HCT116 (cell line): ENCODE results near the gene PLEKHG5.

Experiments
- CTCF ChIP-seq, 3 experiments: fragments of 200-600 bp in 1 of 3; sonication (generic) in 1 of 3; IDR thresholded peaks in 2 of 3; conservative IDR thresholded peaks in 1 of 3; 2 replicates each; pipeline ENCODE4 v1.5.1; 2012 to 2017; ENCODE audit warnings: low read depth in 2 of 3, low read length in 2 of 3, antibody characterized with exemption in 1 of 3, borderline replicate concordance in 1 of 3, control low read depth in 1 of 3, mild to moderate bottlenecking in 1 of 3, mixed read lengths in 1 of 3, mixed run types in 1 of 3, moderate library complexity in 1 of 3; ENCODE audit not compliant: insufficient read depth in 1 of 3
- EGR1 ChIP-seq: IDR thresholded peaks from 2 replicates; pipeline ENCODE4 v1.6.1; 2012; ENCODE audit warnings: low read depth
- EZH2 ChIP-seq: fragments of 200-600 bp; sonication (generic); IDR thresholded peaks from 2 replicates; pipeline ENCODE4 v1.6.1; 2017; ENCODE audit warnings: antibody characterized with exemption, mixed run types
- EZH2phosphoT487 ChIP-seq: fragments of 200-600 bp; IDR thresholded peaks from 2 replicates; pipeline ENCODE4 v1.6.1; 2018; ENCODE audit warnings: antibody characterized with exemption, borderline replicate concordance
- MAX ChIP-seq: IDR thresholded peaks from 2 replicates; pipeline ENCODE4 v1.6.1; 2012
- POLR2A ChIP-seq: IDR thresholded peaks from 2 replicates; pipeline ENCODE4 v1.7.0; 2011; ENCODE audit warnings: borderline replicate concordance; ENCODE audit not compliant: insufficient read depth, insufficient read length; ENCODE audit errors: extremely low read depth
- POLR2AphosphoS5 ChIP-seq: IDR thresholded peaks from 2 replicates; pipeline ENCODE4 v1.6.1; 2011; ENCODE audit warnings: mild to moderate bottlenecking, low read depth, low read length, moderate library complexity
- REST ChIP-seq: IDR thresholded peaks from 2 replicates; pipeline ENCODE4 v1.6.1; 2012; ENCODE audit warnings: low read depth
- SIN3A ChIP-seq: IDR thresholded peaks from 2 replicates; pipeline ENCODE4 v1.6.1; 2012; ENCODE audit warnings: low read depth
- TCF7L2 ChIP-seq: IDR thresholded peaks from 2 replicates; pipeline ENCODE4 v1.7.0; 2011; ENCODE audit warnings: borderline replicate concordance, inconsistent platforms; ENCODE audit not compliant: insufficient read depth, insufficient read length; ENCODE audit errors: extremely low read depth
- ZNF274 ChIP-seq: fragments of 200-500 bp; sonication (Bioruptor generic); IDR thresholded peaks from 2 replicates; pipeline ENCODE4 v1.6.1; 2014; ENCODE audit warnings: mild to moderate bottlenecking, low read depth, low read length, inconsistent platforms

GRCh38 chr1:6495041-6495441 is 3.6 kb upstream of the PLEKHG5 start:
- no peak for TF ChIP-seq CTCF (IDR thresholded peaks at IDR 0.05 in 2 of 3, conservative IDR thresholded peaks at IDR 0.05 in 1 of 3; ENCODE audit: borderline replicate concordance in 1 of 3, insufficient read depth in 1 of 3, low read depth in 2 of 3, low read length in 2 of 3)
- no peak for TF ChIP-seq EZH2
- no peak for TF ChIP-seq TCF7L2
- no peak for TF ChIP-seq MAX
- no peak for TF ChIP-seq POLR2A
- TF ChIP-seq EGR1: no peak
- TF ChIP-seq REST: no peak
- no peak for TF ChIP-seq POLR2AphosphoS5
- TF ChIP-seq ZNF274: no peak
- no peak for TF ChIP-seq EZH2phosphoT487
- no peak for TF ChIP-seq SIN3A
